HG02981 (cell line): ENCODE results near the gene ZNF609.

Experiments used
- ATAC-seq: cut with Tn5 transposase; IDR thresholded peaks from one replicate; pipeline ENCODE4 v1.9.1; 2021; ENCODE audit warnings: mild to moderate bottlenecking, moderate library complexity; ENCODE audit not compliant: unreplicated experiment

Gene ZNF609

GRCh38 chr15:64500695-64501395, 40.5 kb downstream of the ZNF609 start:
- ATAC-seq = no peak

DNA sequence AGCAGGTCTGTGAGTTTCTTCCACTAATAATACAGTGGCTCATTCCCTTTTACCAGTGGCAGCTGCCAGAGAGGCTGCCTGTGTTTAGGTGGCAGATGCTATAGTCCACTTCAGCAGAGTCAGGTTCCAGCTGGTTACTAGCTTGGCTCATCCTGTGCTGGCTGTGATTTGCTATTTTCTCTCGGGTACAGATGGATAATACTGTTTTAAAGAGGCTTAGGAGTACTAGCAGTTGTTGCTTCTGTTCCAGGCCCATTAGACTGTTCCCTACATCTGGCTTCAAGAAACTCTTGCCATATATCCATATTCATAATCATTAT, 41.0 kb downstream of the ZNF609 start:
- no peak for ATAC-seq

GRCh38 chr15:64502151-64502550, 41.8 kb downstream of the ZNF609 start:
- no peak for ATAC-seq

GRCh38 chr15:64502551-64502950, 42.2 kb downstream of the ZNF609 start:
- ATAC-seq = no peak

DNA sequence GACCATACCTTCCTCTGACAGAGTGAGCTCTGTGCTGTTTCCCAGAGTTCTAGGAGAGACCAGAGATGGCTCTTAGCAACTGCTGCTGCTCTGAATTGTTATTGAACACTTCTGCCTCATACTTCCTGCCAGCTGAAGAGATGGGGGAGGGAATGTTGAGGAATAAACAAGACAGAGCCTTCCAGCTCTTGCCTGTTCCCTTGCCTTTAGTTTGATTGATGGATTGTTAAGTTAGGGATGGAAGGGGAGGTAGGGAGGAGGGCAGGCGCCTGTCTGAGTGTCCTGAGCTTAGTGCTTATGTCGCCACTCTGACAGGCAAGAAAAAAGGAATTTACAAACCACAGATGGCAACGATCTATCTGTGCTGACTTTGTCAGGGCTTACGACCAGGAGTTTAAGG, 42.8 kb downstream of the ZNF609 start:
- ATAC-seq = no peak

- no peak for ATAC-seq
Observed at GRCh38 chr15:64503640-64504039, 43.3 kb downstream of the ZNF609 start.

DNA sequence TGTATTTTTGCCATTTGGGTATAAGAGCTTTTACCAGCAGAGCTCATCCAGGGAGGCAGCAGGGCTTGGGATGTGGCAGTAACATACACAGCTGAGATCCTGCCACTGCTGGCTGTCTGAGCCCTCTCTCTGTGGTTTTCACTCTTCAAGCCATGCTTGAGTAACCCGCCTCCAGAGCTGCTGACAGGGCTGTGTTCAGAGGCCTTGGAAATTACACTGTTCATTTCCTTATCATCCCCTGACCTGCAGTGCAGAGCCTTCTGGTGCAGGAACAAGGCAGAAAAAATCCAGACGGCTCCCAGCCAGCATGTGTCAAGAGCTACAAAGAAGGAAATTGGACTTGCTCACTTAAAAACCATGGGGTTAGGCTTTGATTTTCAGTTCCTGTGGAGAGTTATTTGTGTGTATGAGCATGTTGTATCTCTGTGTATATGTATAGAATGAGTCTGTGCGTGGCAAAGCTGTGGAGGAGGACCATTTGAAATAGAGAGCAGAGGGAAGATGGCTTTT, 47.0 kb downstream of the ZNF609 start:
- peak; percentile 54 for ATAC-seq

DNA sequence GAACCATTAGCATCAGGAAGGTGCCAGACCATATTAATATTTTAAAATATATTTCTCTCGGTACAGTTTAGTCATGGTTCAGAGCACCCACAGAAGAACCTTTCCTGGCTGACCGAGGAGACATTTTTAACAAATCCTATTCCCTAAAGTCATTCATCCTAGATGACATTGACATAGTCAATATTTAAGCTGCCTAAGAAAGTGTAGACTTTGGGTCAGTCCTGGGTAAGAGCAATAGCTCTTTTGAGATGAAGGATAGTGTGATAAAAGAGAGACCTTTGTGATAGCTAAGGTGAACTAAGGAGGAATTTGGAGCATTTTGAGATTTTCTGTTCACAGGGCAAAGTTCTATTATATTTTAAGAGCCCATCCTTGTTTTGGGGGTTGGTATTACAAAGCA, 47.5 kb downstream of the ZNF609 start:
- no peak for ATAC-seq

- ATAC-seq = no peak
Observed at GRCh38 chr15:64513823-64514222, 53.4 kb downstream of the ZNF609 start.

- ATAC-seq = no peak
Observed at GRCh38 chr15:64515196-64515595, 54.8 kb downstream of the ZNF609 start.

DNA sequence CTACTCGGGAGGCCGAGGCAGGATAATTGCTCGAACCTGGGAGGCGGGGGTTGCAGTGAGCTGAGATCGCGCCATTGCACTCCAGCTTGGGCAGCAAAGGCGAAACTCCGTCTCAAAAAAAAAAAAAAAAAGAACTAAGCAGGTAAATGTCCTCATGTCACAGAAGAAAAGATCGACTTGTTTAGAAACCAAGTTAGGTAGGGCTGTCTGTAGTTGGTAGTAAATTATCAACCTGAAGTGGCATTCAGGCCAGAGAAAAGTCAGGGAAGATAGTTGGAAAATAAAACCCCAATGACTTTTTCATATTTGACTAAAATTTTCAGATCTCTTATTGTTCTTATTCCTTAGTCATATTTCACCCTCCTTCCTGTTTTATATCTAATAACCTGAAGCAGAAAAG, 55.4 kb downstream of the ZNF609 start:
- ATAC-seq = no peak

DNA sequence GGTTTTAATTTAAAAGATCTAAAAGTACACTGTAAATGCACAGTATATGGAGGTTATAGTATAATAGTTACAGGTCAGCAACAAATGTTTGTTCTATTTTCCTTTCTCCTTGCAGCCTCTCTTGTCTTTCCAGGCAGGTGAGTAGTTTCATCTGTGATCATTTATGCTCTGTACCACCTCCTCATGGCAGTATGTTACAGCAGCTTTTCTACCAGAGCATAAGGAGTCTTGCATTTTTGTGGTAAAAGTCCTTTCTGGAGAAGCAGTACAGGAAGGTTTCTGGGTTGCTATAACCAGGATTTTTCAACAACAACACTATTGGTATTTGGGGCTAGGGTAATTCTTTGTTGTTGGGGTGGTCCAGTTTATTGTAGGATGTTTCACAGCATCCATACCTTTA, 59.5 kb downstream of the ZNF609 start:
- ATAC-seq = no peak

DNA sequence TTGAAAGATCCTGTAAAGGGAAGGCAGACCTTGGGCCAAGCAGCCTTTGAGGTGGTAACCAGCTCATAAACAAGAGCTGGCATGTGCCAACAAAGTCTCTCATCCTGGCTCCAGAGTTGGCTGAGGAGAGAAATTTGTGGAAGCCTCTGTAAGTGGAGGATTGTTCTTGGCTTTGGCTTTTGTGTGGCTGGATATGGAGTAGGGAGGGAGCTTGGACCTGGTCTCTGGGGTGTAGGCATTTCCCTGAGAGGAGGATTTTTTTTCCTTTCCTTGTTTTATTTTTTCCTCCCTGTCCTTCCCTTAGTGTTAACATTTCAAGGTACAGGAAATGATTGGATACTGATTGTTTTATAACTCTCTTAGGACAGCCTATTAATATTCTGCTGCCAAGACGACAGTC, 60.8 kb downstream of the ZNF609 start:
- no peak for ATAC-seq

GRCh38 chr15:64521726-64522164, 61.4 kb downstream of the ZNF609 start:
- no peak for ATAC-seq

DNA sequence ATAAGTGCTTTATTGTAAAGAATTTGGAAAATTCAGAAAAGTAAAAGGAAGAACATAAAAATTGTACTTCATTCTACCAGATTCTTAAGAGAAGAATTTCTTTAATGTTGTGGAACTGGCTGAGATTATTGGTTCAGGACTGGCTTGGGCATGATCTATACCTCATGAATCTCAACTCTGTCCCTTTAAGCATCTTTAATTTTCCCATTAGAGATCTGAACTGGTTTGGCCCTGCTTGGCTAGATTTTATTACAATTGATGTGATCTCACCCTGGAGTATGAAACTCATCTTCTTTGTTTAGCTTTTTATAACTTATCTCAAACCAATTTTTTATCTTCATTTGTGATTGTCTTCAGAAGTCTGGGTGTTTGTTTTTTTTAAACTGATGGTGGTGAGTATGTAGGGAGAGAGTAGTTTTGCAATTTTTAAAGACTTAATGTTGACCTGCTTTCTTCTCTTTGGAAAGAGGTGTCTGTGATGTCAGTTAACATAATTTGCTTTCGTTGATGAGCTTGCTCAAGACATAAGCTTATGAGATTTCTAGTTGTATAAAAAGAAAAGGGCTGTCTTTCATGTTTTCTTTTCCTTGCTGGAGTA, 61.9 kb downstream of the ZNF609 start:
- no peak for ATAC-seq

DNA sequence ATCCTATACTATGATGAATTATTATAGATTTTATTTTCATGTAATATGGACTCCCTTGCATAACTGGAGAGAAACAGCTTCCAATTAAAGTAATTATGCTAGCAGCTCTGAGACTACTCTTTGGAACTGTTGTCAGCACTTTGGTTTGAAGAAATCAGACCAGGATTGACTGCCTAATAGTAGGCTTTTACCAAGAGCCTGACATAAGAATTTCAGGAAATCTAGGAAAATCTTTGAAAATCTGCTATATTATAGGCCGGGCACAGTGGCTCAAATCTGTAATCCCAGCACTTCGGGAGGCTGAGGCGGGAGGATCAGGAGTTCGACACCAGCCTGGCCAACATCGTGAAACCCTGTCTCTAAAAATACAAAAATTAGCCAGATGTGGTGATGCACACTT, 62.9 kb downstream of the ZNF609 start:
- ATAC-seq = no peak

DNA sequence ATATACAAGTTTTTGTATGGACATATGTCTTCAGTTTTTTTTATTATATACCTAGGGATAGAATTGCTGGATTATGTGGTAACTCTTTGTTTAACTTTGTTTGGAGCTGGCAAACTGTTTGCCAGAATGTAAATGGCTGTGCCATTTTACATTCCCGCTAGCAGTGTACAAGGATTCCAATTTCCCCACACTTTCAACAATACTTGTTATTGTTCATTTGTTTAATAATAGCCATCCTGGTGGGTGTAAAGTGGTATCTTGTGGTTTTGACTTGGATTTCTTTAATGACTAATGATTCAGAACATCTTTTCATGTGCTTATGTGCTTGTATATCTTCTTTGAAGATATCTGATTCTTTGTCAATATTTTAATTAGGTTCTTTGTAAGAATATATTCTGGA, 64.4 kb downstream of the ZNF609 start:
- no peak for ATAC-seq

GRCh38 chr15:64525828-64526530, 65.6 kb downstream of the ZNF609 start:
- ATAC-seq = no peak

- ATAC-seq = no peak
Observed at GRCh38 chr15:64527263-64527984, 67.0 kb downstream of the ZNF609 start.

- ATAC-seq = no peak
Observed at GRCh38 chr15:64528871-64529270, 68.5 kb downstream of the ZNF609 start.

GRCh38 chr15:64530472-64530871, 70.1 kb downstream of the ZNF609 start:
- ATAC-seq = no peak

GRCh38 chr15:64530918-64531317, 70.5 kb downstream of the ZNF609 start:
- ATAC-seq = no peak
